Kidney (tissue), 14 donors: Measurements from ENCODE around the gene INSIG2. TPM values are rescaled to one million over a fixed set of nuclear protein-coding genes. Genes with fewer than 3 reads are reported as not detected.

Source experiments
- DNase-seq, 5 donors: peaks; one replicate each; pipeline ENCODE4 v3.0.0-alpha.2; 2013 to 2020
- FAIRE-seq: peaks from 2 replicates; lab custom pipeline; 2012; peaks lifted over from hg19 to GRCh38; lab: Jason Lieb, UNC
- H3K27ac ChIP-seq, 2 donors: one replicate each; pipeline ENCODE4 v1.7.0; 2013; ENCODE audit warnings: low read depth in 2 of 2, low read length in 2 of 2, inconsistent platforms in 1 of 2
- H3K27me3 ChIP-seq: one replicate; pipeline ENCODE4 v1.7.1; 2013; ENCODE audit warnings: low read length, inconsistent platforms; ENCODE audit not compliant: control insufficient read depth, insufficient read depth
- H3K36me3 ChIP-seq, 3 donors: one replicate each; pipeline versions ENCODE4 v1.7.0 to v1.7.1; 2013; ENCODE audit warnings: low read length in 3 of 3, control low read depth in 1 of 3, inconsistent platforms in 1 of 3; ENCODE audit not compliant: insufficient read depth in 3 of 3, control insufficient read depth in 2 of 3
- H3K4me1 ChIP-seq, 3 donors: one replicate each; pipeline versions ENCODE4 v1.7.0 to v1.7.1; 2013; ENCODE audit warnings: low read length in 3 of 3, inconsistent platforms in 1 of 3, low read depth in 1 of 3; ENCODE audit not compliant: control insufficient read depth in 2 of 3, insufficient read depth in 2 of 3
- H3K4me3 ChIP-seq, 3 donors: one replicate each; pipeline versions ENCODE4 v1.7.0 to v1.8.1; 2013; ENCODE audit warnings: low read length in 3 of 3, control low read depth in 1 of 3, inconsistent platforms in 1 of 3
- H3K9ac ChIP-seq, 3 donors: one replicate each; pipeline versions ENCODE4 v1.7.0 to v1.7.1; 2013; ENCODE audit warnings: low read length in 3 of 3, control low read depth in 1 of 3, inconsistent platforms in 1 of 3
- H3K9me3 ChIP-seq, 3 donors: one replicate each; pipeline versions ENCODE4 v1.7.0 to v1.7.1; 2013; ENCODE audit warnings: low read length in 3 of 3, control low read depth in 1 of 3, inconsistent platforms in 1 of 3; ENCODE audit not compliant: control insufficient read depth in 2 of 3, insufficient read depth in 1 of 3
- CTCF ChIP-seq: IDR thresholded peaks from 3 replicates; pipeline ENCODE4 v1.5.1; 2012; ENCODE audit warnings: mild to moderate bottlenecking, moderate library complexity, borderline replicate concordance; ENCODE audit not compliant: insufficient read depth; ENCODE audit errors: extremely low read depth
- intact Hi-C: fragments of 100-400 bp; cut with DNase I; formaldehyde crosslinking; loops from one replicate; pipeline ENCODE4 v1.11.1; 2022
- polyA plus RNA-seq: library from polyadenylated mRNA; stranded (reverse); fragments of 350-450 nt; fragmentation: Illumina TruSeq; extraction: RNeasy Lipid Tissue Mini Kit (QIAGEN cat#74804); gene quantifications from one replicate; pipeline ENCODE4 v1.2.3, GENCODE V29; 2014; ENCODE audit warnings: low read depth, low replicate concordance; ENCODE audit not compliant: insufficient read depth
- total RNA-seq: library from RNA; stranded (reverse); fragmentation: NEBNext Ultra II Directional; extraction: Animal tissue kit (Norgen Biotek cat#: 25700); gene quantifications from one replicate; pipeline ENCODE4 v1.2.1, GENCODE V29; 2021
- donor health status: control.
- donor health status: control.
- donor health status: control.
- donor health status: control.
- donor health status: control.
- donor health status: DM: yes; HTN: yes; CAD: no.
- donor health status: Normal renal cell carcinoma (clear cell type).

Gene INSIG2
- total and polyA plus RNA-seq, 2 donors from 2014 or later = 18.4 to 29.0 TPM

- Histone ChIP-seq H3K4me1 (no peaks in the 10 kb centered on the region), H3K27ac (no peak overlapping the region), H3K9ac (no peak overlapping the region), H3K9me3 (no peaks in the 10 kb centered on the region), H3K27me3 (no peaks in the 10 kb centered on the region), H3K36me3 (no peaks in the 10 kb centered on the region), H3K4me3 (no peak overlapping the region)
- FAIRE-seq (no peak), DNase-seq (peak in 1 of 5 donors; percentile 36)
- TF ChIP-seq CTCF = no peak
- intact Hi-C loops = no loop called here
These were observed 26.9 kb upstream of the INSIG2 start for GRCh38 chr2:118061135-118061955.

GRCh38 chr2:118062048-118062447 is 26.2 kb upstream of the INSIG2 start:
- no peak overlapping the region for H3K9ac ChIP-seq
- no peaks in the 10 kb centered on the region for H3K9me3 ChIP-seq
- H3K27ac ChIP-seq = no peak overlapping the region
- no peak overlapping the region for H3K4me3 ChIP-seq
- no peaks in the 10 kb centered on the region for H3K36me3 ChIP-seq
- DNase-seq (no peak), FAIRE-seq (no peak)
- intact Hi-C loops = no loop called here
- TF ChIP-seq CTCF = no peak
- H3K27me3 ChIP-seq = no peaks in the 10 kb centered on the region
- no peaks in the 10 kb centered on the region for H3K4me1 ChIP-seq

- no peak for FAIRE-seq
- H3K4me3 ChIP-seq = no peak overlapping the region
- intact Hi-C loops = no loop called here
These were observed 25.6 kb upstream of the INSIG2 start for GRCh38 chr2:118062669-118063068.

More at GRCh38 chr2:118062669-118063068, 25.6 kb upstream of the INSIG2 start:
- Histone ChIP-seq H3K9me3 (no peaks in the 10 kb centered on the region), H3K36me3 (no peaks in the 10 kb centered on the region), H3K27ac (no peak overlapping the region), H3K9ac (no peak overlapping the region), H3K4me1 (no peaks in the 10 kb centered on the region), H3K27me3 (no peaks in the 10 kb centered on the region)
- no peak for DNase-seq
- TF ChIP-seq CTCF = no peak
